Loucy (cell line): Measurements from ENCODE around the gene L3MBTL4.

Source experiments
- H2AFZ ChIP-seq: fragments of 200-600 bp; sonication (generic); 2 replicates; pipeline ENCODE4 v1.6.0; 2016; ENCODE audit warnings: antibody characterized with exemption, mild to moderate bottlenecking, low read length, moderate library complexity
- H3F3A ChIP-seq: fragments of 200-600 bp; 2 replicates; pipeline ENCODE4 v1.6.0; 2016; ENCODE audit warnings: antibody characterized with exemption, low read depth, mild to moderate bottlenecking
- H3K27me3 ChIP-seq: fragments of 200-600 bp; sonication (generic); 2 replicates; pipeline ENCODE4 v1.6.1; 2014; ENCODE audit warnings: low read length, mild to moderate bottlenecking; ENCODE audit not compliant: insufficient read depth, poor library complexity, severe bottlenecking
- H3K36me3 ChIP-seq: fragments of 200-600 bp; sonication (generic); 2 replicates; pipeline ENCODE4 v1.6.1; 2016; ENCODE audit warnings: low read length; ENCODE audit not compliant: insufficient read depth
- H3K4me1 ChIP-seq: fragments of 200-600 bp; sonication (generic); 2 replicates; pipeline ENCODE4 v1.5.1; 2014; ENCODE audit warnings: low read length, mild to moderate bottlenecking; ENCODE audit not compliant: insufficient read depth, poor library complexity, severe bottlenecking
- H3K4me2 ChIP-seq: fragments of 200-600 bp; sonication (generic); 2 replicates; pipeline ENCODE4 v1.6.0; 2014; ENCODE audit warnings: antibody characterized with exemption, low read length, low read depth, mild to moderate bottlenecking; ENCODE audit not compliant: poor library complexity, severe bottlenecking
- H3K4me3 ChIP-seq: fragments of 200-600 bp; sonication (generic); 2 replicates; pipeline ENCODE4 v1.5.1; 2014; ENCODE audit warnings: low read length, mild to moderate bottlenecking, mixed read lengths; ENCODE audit not compliant: poor library complexity, severe bottlenecking
- H3K79me2 ChIP-seq: fragments of 200-600 bp; sonication (generic); 2 replicates; pipeline ENCODE4 v1.6.1; 2014; ENCODE audit warnings: low read length; ENCODE audit not compliant: insufficient read depth
- H3K9ac ChIP-seq: fragments of 200-600 bp; sonication (generic); 2 replicates; pipeline ENCODE4 v1.6.0; 2014; ENCODE audit warnings: mild to moderate bottlenecking, low read depth, low read length, moderate library complexity; ENCODE audit not compliant: poor library complexity, severe bottlenecking
- H3K9me2 ChIP-seq: fragments of 200-600 bp; sonication (generic); replicated peaks from 2 replicates; pipeline ENCODE4 v1.6.1; 2016; ENCODE audit warnings: low read depth, low read length, mixed read lengths
- H3K9me3 ChIP-seq: fragments of 200-600 bp; sonication (generic); 2 replicates; pipeline ENCODE4 v1.6.1; 2014; ENCODE audit warnings: mild to moderate bottlenecking, antibody characterized with exemption, low read length, low read depth; ENCODE audit not compliant: insufficient read depth
- H4K20me1 ChIP-seq: fragments of 200-600 bp; sonication (generic); 2 replicates; pipeline ENCODE4 v1.6.0; 2014; ENCODE audit warnings: antibody characterized with exemption, low read length, mild to moderate bottlenecking; ENCODE audit not compliant: insufficient read depth, poor library complexity, severe bottlenecking
- CTCF ChIP-seq: fragments of 200-600 bp; sonication (generic); conservative IDR thresholded peaks from 2 replicates; pipeline ENCODE4 v1.5.1; 2014; ENCODE audit warnings: mild to moderate bottlenecking, antibody characterized with exemption, low read length
- EZH2phosphoT487 ChIP-seq: fragments of 200-600 bp; IDR thresholded peaks from 2 replicates; pipeline ENCODE4 v1.6.1; 2018; ENCODE audit warnings: antibody characterized with exemption, mild to moderate bottlenecking, moderate library complexity, borderline replicate concordance

Gene L3MBTL4

GRCh38 chr18:5995626-5996025 lies 419.1 kb downstream of the L3MBTL4 start:
- TF ChIP-seq CTCF (no peak), EZH2phosphoT487 (no peak)
- H3K79me2 ChIP-seq, result no peaks in the 10 kb centered on the region
- no peaks in the 10 kb centered on the region for H3K9me2 ChIP-seq

GRCh38 chr18:5993938-5994337 lies 420.8 kb downstream of the L3MBTL4 start:
- Histone ChIP-seq H3K9me3 (no peaks in the 10 kb centered on the region; the same call in 1 of the 2 replicates), H3K4me3 (no peak overlapping the region), H3K9ac (no peak overlapping the region), H3K9me2 (no peaks in the 10 kb centered on the region), H3K4me2 (no peak overlapping the region), H3K79me2 (no peaks in the 10 kb centered on the region), H4K20me1 (no peaks in the 10 kb centered on the region), H3K36me3 (no peaks in the 10 kb centered on the region), H3K4me1 (no peaks in the 10 kb centered on the region), H3K27me3 (no peaks in the 10 kb centered on the region), H2AFZ (no peak overlapping the region), H3F3A (no peaks in the 10 kb centered on the region)
- TF ChIP-seq CTCF (no peak), EZH2phosphoT487 (no peak)

More at GRCh38 chr18:5995626-5996025, 419.1 kb downstream of the L3MBTL4 start:
- no peaks in the 10 kb centered on the region for H3F3A ChIP-seq
- no peak overlapping the region for H3K4me2 ChIP-seq
- no peaks in the 10 kb centered on the region for H3K27me3 ChIP-seq
- no peak overlapping the region for H2AFZ ChIP-seq
- no peak overlapping the region for H3K4me3 ChIP-seq
- H4K20me1 ChIP-seq, result no peaks in the 10 kb centered on the region
- no peaks in the 10 kb centered on the region; the same call in 1 of the 2 replicates for H3K9me3 ChIP-seq
- no peak overlapping the region for H3K9ac ChIP-seq
- no peaks in the 10 kb centered on the region for H3K36me3 ChIP-seq
- H3K4me1 ChIP-seq, result no peaks in the 10 kb centered on the region

GRCh38 chr18:5992381-5992780 lies 422.3 kb downstream of the L3MBTL4 start:
- Histone ChIP-seq H3K27me3 (no peaks in the 10 kb centered on the region), H3F3A (no peaks in the 10 kb centered on the region)
- no peak for TF ChIP-seq EZH2phosphoT487

GRCh38 chr18:5987249-5987648 lies 427.5 kb downstream of the L3MBTL4 start:
- H3K9ac ChIP-seq, result no peak overlapping the region
- H3K79me2 ChIP-seq, result no peaks in the 10 kb centered on the region
- no peaks in the 10 kb centered on the region for H3K27me3 ChIP-seq
- H2AFZ ChIP-seq, result no peak overlapping the region
- no peak overlapping the region for H3K4me2 ChIP-seq
- no peaks in the 10 kb centered on the region for H3K4me1 ChIP-seq
- no peaks in the 10 kb centered on the region for H4K20me1 ChIP-seq
- H3K36me3 ChIP-seq, result no peaks in the 10 kb centered on the region
- H3F3A ChIP-seq, result no peaks in the 10 kb centered on the region
- H3K9me3 ChIP-seq, result no peaks in the 10 kb centered on the region
- H3K4me3 ChIP-seq, result no peak overlapping the region
- TF ChIP-seq CTCF, result no peak
- no peak for TF ChIP-seq EZH2phosphoT487
- H3K9me2 ChIP-seq, result no peaks in the 10 kb centered on the region

More at GRCh38 chr18:5992381-5992780, 422.3 kb downstream of the L3MBTL4 start:
- no peaks in the 10 kb centered on the region for H3K79me2 ChIP-seq
- no peaks in the 10 kb centered on the region for H3K4me1 ChIP-seq
- no peak overlapping the region for H3K4me2 ChIP-seq
- no peaks in the 10 kb centered on the region for H4K20me1 ChIP-seq
- H3K9me2 ChIP-seq, result no peaks in the 10 kb centered on the region
- no peak overlapping the region for H3K4me3 ChIP-seq
- H2AFZ ChIP-seq, result no peak overlapping the region
- H3K9ac ChIP-seq, result no peak overlapping the region
- no peaks in the 10 kb centered on the region; the same call in 1 of the 2 replicates for H3K9me3 ChIP-seq
- no peaks in the 10 kb centered on the region for H3K36me3 ChIP-seq
